SK-N-MC (cell line): ENCODE data around the gene SNHG17.

Experiments
- EZH2 ChIP-seq: fragments of 200-600 bp; sonication (generic); IDR thresholded peaks from one replicate; pipeline ENCODE4 v1.6.1; 2017; ENCODE audit warnings: antibody characterized with exemption
- POLR2AphosphoS5 ChIP-seq: IDR thresholded peaks from 2 replicates; pipeline ENCODE4 v1.6.1; 2012; ENCODE audit warnings: mild to moderate bottlenecking, low read depth, low read length, borderline replicate concordance

DNA sequence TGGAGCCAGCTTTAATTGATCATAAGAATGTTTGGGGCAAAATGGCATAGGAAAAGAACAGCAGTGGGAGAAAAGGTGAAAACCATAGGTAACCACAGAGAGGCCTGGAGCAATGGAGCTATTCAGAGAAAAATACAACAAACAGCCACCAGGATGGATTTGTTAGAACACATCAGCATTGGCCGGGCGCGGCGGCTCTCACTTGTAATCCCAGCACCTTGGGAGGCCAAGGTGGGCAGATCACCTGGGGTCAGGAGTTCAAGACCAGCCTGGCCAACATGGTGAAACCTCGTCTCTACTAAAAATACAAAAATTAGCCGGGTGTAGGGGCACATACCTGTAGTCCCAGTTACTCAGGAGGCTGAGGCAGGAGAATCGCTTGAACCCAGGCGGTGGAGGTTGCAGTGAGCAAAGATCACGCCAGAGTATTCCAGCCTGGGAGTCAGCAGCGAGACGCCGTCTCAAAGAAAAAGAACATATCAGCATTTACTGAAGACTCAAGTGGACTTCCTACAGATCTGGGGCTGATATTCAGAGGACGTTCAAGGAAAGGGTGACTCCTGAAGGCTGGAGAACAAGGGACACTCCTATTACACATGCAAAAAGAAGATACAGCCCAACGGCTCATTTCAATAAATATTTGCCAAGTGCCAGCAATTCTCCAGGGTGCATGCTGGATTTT, 20.2 kb downstream of the SNHG17 start:
- no peak for TF ChIP-seq EZH2
- no peak; the same call in 1 of the 2 replicates for TF ChIP-seq POLR2AphosphoS5
